ENCODE data around the gene DNAH8.
"Not testable (repeated sequence)": the region's sequence is repeated elsewhere in the genome, so short reads cannot be mapped to it uniquely, and the experiment has no call there.

The DNAH8 gene

DNA sequence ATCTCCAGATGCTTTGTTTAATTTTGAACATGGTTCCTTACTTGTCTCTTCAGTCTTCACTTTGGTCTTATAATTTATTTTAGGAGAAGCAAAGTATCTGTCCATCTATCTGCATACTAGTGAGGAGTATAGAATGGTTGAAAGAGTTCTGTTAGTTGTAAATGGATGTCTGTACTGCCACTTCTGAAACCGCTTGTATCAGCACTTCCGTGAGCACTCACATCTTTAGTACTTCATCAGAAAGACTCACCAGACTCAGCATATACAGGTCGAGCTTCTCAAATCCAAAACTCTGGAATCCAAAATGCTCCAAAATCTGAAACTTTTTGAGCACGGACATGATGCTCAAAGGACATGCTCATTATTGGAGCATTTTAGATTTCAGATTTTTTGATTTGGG is 191.5 kb downstream of the DNAH8 start:
- in situ Hi-C loops (cut with MboI; ENCODE audit: low pct_unique_long_range_greater_than_20kb, low sequenced_read_pairs, unreplicated experiment): no loop called here
- DNase-seq (ENCODE audit: low spot score): no peak
- TF ChIP-seq, protein P1, sequence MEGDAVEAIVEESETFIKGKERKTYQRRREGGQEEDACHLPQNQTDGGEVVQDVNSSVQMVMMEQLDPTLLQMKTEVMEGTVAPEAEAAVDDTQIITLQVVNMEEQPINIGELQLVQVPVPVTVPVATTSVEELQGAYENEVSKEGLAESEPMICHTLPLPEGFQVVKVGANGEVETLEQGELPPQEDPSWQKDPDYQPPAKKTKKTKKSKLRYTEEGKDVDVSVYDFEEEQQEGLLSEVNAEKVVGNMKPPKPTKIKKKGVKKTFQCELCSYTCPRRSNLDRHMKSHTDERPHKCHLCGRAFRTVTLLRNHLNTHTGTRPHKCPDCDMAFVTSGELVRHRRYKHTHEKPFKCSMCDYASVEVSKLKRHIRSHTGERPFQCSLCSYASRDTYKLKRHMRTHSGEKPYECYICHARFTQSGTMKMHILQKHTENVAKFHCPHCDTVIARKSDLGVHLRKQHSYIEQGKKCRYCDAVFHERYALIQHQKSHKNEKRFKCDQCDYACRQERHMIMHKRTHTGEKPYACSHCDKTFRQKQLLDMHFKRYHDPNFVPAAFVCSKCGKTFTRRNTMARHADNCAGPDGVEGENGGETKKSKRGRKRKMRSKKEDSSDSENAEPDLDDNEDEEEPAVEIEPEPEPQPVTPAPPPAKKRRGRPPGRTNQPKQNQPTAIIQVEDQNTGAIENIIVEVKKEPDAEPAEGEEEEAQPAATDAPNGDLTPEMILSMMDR (IDR thresholded peaks at IDR 0.05; ENCODE audit: extremely low read depth, insufficient read depth, missing control alignments): no peak

DNA sequence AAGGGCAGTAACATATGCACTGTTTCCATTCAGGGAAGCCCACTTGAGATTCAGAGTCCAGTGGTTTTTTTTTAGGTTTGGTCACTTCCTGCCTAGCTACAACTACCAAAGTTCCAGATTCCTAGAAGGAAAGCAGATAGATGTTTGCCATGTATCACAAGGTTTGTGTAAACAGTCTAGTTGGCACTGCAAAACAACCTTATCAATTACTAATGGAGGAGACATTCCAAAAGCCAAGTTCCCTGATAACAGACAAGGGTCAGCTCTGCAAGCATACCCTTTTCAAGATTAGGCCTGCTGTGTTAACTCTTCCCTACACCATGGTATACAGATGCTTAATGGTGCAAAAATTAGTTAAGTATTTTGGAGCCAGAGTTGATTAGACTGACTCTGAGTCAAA is 192.2 kb downstream of the DNAH8 start:
- in situ Hi-C loops (cut with MboI; ENCODE audit: low pct_unique_long_range_greater_than_20kb, low sequenced_read_pairs, unreplicated experiment): no loop called here
- TF ChIP-seq, protein P1 (IDR thresholded peaks at IDR 0.05; ENCODE audit: extremely low read depth, insufficient read depth, missing control alignments): no peak
- no peak for DNase-seq (ENCODE audit: low spot score)

DNA sequence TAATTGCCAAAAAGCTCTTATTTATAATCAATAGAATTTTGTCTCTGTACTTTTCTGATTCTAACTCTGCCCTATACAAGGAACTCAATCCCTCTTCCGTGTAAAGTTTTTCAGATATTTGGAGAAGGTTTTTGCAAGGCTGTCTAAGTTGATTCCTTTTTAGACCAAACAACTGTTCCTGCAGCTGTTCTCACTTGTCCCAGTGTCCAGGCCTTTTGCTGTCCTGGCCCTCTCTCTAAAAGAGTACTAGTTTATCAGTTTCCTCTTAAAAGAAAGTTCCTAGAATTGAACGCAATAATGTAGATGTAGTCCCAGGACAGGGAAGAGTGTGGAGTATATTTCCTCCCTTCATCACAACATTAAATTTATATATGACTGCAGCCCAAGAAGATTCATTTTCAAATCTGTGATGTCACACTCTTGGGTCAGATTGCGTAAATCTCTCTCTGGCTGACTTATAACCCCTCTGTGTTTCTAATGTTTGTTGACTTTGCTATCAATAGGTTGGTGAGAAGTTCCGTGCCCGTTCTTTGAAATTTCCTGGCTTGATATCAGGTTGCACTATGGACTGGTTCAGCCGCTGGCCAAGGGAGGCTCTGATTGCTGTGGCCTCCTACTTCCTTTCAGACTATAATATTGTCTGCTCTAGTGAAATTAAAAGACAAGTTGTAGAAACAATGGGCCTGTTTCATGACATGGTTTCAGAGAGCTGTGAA is 194.1 kb downstream of the DNAH8 start:
- in situ Hi-C loops (cut with MboI; ENCODE audit: low pct_unique_long_range_greater_than_20kb, low sequenced_read_pairs, unreplicated experiment): no loop called here
- no peak for DNase-seq (ENCODE audit: low spot score)
- TF ChIP-seq, protein P1 (IDR thresholded peaks at IDR 0.05; ENCODE audit: extremely low read depth, insufficient read depth, missing control alignments): no peak

DNA sequence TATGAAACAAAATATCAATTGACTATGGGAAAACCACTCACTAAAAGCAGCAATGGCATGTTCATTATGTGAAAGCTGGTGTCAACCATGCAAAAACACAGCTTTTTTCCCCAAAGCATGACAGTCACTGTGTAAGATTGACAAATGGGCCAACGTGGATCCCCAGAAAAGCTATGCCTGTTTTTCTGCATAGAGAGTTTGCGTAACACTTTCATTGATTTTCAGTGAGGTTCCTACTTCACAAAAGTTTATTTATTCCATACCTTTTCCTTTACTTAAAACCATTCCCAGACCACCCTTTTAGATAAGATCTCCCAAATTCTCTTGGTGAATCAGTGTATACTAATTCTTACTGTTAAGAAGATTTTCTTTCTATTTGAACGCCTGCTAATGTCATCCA is 195.1 kb downstream of the DNAH8 start:
- no peak for DNase-seq (ENCODE audit: low spot score)
- in situ Hi-C loops (cut with MboI; ENCODE audit: low pct_unique_long_range_greater_than_20kb, low sequenced_read_pairs, unreplicated experiment): no loop called here

DNA sequence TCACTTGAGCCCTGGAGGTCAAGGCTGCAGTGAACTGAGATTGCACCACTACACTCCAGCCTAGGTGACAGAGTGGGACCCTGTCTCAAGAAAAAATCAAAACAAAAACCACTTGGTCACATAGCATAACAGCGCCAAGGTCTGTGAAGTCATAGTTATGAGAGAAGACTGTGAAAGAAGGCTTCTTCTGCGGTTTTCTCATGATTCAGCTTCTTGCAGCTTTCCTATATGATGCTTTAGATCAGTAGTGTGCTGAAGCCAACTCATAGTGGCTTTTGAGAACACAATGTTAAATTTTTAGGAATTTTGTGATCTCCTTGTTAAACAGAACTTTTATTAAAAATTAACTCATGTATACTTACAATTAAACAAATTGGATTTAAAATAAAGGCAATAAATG is 197.3 kb downstream of the DNAH8 start:
- TF ChIP-seq, protein P1 (IDR thresholded peaks at IDR 0.05; ENCODE audit: extremely low read depth, insufficient read depth, missing control alignments): no peak
- in situ Hi-C loops (cut with MboI; ENCODE audit: low pct_unique_long_range_greater_than_20kb, low sequenced_read_pairs, unreplicated experiment): no loop called here
- no peak for DNase-seq (ENCODE audit: low spot score)

More for the DNA sequence above, 195.1 kb downstream of the DNAH8 start:
- TF ChIP-seq, protein P1 (IDR thresholded peaks at IDR 0.05; ENCODE audit: extremely low read depth, insufficient read depth, missing control alignments): no peak

DNA sequence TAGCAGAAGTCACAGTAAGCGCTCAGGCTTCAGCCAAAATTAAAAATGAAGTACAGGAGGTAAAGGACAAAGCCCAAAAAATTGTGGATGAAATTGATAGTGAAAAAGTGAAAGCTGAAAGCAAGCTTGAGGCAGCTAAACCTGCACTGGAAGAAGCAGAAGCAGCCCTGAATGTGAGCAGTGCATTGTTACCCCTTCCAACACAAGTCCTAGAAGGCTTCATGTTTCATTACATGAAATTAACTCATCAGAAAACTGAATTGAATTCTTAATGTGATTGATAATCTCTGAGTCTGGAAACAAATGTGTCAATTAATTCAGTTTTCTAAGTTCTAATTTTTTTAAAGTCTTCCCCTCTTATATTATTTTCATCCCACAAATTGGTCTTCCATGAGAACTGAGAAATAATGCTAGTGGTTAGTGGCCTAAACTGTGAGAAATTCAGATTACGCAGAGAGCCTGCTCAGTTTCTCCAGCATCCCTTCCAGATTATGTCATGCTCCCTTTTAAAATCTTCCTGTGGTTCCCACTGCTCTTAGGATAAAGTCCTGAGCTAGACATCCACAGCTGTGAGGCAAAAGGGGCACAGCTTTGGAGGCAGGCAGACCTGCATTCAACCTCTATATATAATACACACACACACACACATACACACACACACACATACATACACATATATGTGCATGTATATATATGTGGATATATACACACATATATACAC is 200.3 kb downstream of the DNAH8 start:
- in situ Hi-C loops (cut with MboI; ENCODE audit: low pct_unique_long_range_greater_than_20kb, low sequenced_read_pairs, unreplicated experiment): no loop called here
- DNase-seq (ENCODE audit: low spot score): no peak
- TF ChIP-seq, protein P1 (IDR thresholded peaks at IDR 0.05; ENCODE audit: extremely low read depth, insufficient read depth, missing control alignments): no peak

DNA sequence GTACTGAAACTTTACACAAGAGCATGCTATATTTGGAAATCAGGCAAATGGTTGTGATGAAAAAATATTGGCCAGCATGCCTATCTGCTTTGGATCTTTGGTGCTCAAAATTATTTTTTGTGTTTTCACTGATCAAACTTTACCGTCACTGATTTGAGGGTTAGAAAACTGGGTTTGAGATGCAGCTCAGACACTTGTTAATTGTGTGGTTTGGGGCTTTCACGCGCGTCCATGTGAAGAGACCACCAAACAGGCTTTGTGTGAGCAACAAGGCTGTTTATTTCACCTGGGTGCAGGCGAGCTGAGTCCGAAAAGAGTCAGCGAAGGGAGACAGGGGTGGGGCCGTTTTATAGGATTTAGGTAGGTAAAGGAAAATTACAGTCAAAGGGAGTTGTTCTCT is 206.4 kb downstream of the DNAH8 start:
- DNase-seq (ENCODE audit: low spot score); in situ Hi-C loops (cut with MboI; ENCODE audit: low pct_unique_long_range_greater_than_20kb, low sequenced_read_pairs, unreplicated experiment): not testable (repeated sequence)
